ENCODE data around the gene CORT.
"Not testable (repeated sequence)": the region's sequence is repeated elsewhere in the genome, so short reads cannot be mapped to it uniquely, and the experiment has no call there.

CORT gene

DNA sequence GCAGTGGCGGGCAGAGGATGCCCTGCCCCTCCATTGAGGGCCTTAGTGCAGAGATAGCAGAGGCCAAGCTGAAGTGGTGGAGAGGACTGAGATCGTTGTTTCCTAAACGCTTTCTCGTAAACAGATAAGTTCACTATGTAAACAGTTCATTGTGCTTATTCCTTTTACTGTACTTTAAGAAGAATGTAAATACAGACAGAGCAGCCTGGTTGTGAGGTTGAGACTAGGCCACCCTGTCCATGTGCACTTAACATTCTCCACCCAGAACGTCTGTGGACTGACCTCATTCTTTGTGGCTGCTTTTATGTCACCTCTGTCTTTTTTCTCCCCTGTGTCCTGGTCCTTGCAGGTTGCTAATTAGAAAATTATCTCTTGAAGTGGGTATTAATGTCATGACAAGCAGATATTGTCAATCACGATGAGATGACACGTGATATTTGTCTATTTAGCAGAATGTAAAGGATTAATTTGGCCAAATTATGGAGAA is 11.1 kb upstream of the CORT start:
- no peak for DNase-seq (ENCODE audit: low spot score)

DNA sequence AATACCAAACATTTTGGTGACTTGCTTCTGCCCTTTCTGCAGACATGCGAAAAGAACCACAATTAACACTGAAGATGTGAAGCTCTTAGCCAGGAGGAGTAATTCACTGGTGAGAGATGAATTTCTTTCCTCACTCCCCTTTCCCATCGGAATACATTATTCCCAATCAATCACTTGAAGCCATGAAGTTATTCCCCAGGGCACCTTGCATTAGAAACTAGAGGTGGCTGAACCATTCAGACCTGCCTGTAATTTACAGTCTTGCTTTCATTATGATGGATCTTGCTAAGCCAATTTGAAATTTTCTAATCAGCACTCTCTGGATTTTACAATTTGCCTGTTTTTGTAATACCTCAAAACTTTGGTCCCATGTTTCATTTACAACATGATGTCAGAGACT is 9.5 kb upstream of the CORT start:
- DNase-seq (ENCODE audit: low spot score), result no peak

DNA sequence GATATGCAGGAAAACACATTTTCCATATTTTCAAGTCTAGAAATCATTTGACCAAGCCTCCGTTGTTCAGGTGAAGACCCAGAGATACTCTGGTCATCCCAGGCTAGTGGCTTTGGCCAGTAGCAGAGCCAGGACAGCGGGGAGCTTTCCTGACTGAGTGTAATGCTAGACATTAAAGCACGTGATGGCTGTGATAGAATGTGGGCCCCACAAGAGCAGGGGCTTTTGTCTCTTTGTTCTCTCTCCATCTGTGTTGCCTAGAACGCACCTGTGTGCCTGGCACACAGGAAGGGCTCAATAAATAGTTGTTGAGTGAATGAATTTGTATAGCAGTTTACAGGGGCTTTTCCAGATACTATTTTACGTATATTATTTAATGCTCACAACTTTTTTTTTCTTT is 9.0 kb upstream of the CORT start:
- no peak for DNase-seq (ENCODE audit: low spot score)

DNA sequence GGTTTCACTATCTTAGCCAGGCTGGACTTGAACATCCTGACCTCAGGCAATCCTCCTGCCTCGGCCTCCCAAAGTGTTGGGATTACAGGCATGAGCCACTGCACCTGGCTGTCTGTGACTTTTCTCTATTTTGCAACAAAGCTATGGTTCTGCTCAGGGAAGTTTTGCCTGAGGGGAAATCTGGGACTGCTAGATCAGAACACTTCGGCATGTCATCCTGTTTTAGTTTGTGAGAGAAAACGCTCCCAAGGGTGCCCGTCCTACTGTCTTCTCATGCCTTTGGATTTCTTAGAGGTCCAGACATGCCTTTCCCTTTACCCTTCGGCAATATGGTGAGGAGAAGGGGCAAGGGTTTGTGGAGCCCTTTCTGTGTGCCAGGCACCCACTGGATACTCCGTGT is 5.6 kb upstream of the CORT start:
- no peak for DNase-seq (ENCODE audit: low spot score)

DNA sequence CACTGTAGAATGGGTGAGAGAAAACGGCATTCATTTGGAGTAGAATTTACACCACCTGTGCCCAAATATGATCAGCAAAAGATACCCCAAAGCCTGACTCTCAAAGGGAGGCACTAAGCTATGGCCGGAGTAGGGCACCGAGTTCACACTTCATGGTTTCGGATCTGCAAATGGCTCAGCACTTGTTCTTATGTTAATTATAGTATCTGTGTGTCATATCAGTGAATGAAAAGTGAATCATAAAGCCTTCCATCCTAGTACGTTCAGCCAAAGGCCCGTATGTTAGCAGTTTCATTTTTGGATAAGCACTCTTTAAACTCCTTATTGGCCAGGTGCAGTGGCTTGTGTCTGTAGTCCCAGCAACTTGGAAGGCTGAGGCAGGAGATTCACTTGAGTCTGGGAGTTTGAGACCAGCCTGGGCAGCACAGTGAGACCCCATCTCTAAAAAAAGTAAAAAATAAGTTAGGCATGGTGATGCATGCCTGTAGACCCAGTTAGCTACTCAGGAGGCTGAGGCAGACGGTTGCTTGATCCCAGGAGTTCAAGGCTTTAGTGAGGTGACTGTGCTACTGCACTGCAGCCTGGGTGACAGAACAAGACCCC is 4.9 kb upstream of the CORT start:
- DNase-seq (ENCODE audit: low spot score), result no peak

DNA sequence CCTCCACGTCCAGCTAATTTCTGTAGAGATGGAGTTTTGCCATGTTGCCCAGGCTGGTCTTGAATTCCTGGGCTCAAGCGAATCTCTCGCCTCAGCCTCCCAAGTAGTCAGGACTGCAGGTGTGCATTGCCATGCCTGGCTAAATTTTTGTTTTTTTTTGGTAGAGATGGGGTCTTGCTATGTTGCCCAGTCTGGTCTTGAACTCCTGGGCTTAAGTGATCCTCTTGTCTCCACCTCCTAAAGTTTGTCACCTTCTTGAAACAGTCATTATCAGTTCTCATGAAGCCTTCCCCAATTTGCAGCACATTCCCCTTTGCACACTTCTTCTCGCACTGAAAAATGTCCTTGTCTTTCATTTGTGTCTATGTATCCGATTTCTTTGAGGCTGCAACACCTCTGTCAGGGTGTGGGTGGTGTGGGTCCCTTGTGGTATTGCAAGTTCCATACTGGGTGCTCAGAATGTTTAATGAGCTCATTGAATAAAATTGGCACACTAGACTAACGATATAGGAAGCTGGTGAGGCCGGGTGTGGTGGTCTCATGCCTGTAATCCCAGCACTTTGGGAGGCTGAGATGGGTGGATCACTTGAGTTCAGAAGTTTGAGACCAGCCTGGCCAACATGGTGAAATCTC is 2.9 kb upstream of the CORT start:
- DNase-seq (ENCODE audit: low spot score), result no peak

DNA sequence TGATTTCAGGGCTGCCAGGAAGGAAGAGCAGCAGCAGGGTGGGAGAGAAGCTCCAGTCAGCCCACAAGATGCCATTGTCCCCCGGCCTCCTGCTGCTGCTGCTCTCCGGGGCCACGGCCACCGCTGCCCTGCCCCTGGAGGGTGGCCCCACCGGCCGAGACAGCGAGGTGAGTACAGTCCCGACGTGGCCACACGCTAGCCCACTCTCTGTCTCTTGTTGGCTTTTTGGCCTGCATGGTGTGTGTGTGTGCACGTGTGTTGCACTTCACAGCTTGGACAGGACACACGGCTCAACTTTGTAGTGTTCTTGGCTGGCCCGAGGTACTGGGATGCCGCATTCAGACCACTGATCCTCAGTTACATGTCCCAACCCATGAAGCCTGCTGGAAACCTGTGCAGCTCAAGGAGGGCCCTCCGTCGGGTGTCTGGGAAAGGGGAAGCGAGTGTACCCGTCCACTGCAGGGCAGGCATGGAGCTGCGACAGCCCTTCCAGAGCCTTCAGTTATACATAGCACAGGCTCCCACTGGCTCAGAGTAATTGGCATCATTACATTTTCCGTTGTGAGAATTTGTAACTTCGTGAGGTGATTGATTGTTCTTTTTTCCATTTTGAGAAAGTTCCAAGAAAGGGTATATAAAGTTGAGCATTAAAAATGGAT is 454 bp downstream of the CORT start:
- DNase-seq (ENCODE audit: low spot score), result no peak

DNA sequence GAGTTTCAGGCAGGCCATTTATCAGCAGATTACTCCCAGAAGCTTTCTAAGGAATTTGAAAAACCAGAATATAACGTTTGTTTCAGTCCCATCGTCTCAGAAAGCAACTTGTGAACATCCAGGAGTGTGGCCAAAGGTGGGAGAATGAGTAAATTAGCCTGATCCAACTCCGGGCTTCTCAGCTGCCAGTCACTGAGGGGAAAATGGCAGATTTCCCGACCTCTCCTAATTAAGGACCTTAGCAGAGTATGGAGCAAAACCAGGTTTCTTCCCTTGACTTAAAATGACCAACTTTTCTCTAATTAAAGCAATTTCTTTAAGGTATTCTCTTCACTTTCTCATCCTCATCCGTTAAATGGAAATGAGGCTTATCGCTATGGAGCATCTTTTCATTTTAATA is 1.0 kb downstream of the CORT start:
- DNase-seq (ENCODE audit: low spot score), result no peak

DNA sequence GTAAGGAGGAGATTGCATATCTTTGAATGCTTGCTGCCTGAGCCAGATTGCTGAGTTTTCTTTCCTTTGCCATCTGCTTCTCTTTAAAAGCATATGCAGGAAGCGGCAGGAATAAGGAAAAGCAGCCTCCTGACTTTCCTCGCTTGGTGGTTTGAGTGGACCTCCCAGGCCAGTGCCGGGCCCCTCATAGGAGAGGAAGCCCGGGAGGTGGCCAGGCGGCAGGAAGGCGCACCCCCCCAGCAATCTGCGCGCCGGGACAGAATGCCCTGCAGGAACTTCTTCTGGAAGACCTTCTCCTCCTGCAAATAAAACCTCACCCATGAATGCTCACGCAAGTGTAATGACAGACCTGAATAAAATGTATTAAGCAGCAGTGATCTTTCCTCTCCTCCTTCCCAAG is 1.5 kb downstream of the CORT start:
- no peak for DNase-seq (ENCODE audit: low spot score)

DNA sequence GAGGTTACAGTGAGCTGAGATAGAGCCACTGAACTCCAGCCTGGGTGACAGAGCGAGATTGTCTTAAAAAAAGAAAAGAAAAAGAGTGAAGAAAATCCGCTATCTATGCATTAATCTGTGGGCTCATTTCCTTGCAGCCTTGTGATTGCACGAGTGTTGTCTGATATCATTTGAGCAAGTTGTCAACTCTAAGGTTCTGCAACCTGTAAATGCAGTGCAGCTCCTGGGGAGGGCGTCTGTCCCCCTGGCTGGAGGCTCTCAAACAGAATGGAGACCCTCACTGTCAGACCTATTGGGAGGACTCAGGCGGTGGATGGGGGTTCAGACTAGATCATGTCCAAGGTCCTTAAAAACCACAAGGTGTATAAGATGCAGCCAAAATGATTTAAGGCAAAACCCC is 6.2 kb downstream of the CORT start:
- DNase-seq (ENCODE audit: low spot score), result no peak

DNA sequence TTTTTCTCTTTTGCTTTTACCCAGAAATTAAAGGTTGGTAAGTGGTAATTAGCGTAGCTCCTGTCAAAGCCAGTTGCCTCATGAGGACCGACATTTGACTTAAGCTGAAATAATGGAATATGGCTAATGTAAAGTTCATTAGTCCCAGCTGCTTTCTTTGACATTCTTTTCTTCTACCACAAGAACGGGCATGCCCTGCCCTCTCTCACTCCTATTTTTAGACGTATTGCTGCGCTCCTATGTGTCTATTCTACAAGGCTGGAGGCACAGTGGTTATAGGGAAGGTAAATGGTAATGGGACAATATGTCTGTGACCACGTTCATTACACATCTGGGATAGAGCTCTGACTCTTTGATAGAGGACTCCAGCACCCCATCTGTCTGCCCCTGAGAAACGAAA is 6.8 kb downstream of the CORT start:
- DNase-seq (ENCODE audit: low spot score), result no peak

DNA sequence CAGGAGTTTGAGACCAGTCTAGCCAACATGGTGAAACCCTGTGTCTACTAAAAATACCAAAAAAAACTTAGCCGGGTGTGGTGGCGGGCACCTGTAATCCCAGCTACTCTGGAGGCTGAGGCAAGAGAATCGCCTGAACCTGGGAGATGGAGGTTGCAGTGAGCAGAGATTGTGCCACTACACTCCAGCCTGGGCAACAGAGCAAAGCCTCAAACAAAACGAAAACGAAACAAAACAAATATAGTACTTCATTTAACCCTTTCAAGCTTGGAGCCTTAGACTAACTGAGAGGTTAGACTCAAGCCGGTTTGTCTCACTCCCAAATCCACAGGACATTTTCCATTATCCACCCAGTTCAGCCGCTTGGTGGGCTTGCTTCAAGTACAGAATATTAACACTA is 7.6 kb downstream of the CORT start:
- DNase-seq (ENCODE audit: low spot score), result not testable (repeated sequence)

DNA sequence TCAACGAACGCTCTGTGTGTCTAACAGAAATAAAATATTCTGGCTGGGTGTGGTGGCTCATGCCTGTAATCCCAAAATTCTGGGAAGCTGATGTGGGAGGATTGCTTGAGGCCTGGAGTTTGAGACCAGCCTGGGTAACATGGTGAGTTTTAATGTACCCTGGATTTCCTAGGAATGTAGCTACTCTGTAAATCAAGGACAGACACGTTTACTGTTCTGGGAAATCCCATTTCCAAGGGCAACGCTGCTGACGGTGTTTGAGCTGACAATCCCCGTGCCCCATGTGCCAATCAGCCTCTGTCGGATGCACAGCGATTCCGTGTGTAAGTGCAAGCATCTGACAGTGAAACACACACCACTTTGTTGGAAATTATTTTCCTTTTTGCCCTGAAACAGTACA is 8.0 kb downstream of the CORT start:
- DNase-seq (ENCODE audit: low spot score), result no peak

DNA sequence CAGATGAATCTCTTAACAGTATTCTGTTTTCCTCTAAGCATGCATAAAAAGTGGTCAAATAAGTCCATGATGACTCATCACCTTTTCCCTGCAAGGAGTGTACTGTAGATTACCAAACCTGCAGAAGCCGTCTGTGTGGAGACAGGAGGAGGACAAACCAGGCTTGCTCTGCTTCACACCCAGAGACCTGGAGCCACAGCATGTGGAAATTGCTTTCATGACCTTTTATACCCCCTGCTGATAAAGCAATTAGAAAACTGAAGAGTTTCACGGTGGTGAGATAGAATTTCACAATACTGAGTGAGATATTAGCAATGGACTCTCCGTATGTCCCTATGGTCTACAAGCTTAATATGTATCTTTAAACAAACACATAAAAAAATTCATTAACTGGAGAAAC is 9.4 kb downstream of the CORT start:
- no peak for DNase-seq (ENCODE audit: low spot score)

DNA sequence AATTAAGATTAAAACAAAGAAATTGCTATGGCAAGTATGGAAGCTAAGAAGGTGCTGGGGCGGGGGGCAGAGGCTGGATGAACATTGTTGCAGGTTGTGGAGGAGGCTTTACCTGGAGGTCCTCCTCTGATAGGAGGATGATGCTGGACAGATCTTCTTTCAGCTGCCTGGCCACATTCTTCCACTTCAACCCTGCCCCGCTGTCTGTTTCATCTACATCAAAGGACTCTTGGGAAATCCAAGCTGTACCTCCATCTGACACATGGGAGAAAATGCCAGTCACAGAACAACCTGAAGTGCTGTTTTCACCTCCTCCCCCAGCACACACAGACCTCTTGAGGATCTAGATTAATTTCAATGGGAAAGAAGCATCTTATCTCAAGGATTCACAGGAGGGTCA is 17.2 kb downstream of the CORT start:
- DNase-seq (ENCODE audit: low spot score), result no peak

DNA sequence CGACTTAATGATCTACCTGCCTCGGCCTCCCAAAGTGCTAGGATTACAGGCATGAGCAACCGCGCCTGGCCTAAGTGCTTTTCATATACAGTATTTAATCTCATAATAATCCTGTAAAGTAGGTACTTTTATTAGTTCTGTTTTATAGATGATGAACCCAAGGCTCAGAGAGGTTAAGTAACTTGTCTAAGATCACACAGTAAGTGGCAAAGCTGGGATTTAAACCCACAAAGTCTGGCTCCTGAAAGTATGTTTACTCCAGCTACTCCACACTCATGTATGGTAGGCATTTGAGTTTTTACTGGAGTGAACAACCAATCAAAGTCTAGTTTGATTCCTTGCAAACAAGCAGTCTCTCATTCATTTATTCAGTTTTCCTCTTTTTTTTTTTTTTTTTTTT is 20.2 kb downstream of the CORT start:
- no peak for DNase-seq (ENCODE audit: low spot score)

DNA sequence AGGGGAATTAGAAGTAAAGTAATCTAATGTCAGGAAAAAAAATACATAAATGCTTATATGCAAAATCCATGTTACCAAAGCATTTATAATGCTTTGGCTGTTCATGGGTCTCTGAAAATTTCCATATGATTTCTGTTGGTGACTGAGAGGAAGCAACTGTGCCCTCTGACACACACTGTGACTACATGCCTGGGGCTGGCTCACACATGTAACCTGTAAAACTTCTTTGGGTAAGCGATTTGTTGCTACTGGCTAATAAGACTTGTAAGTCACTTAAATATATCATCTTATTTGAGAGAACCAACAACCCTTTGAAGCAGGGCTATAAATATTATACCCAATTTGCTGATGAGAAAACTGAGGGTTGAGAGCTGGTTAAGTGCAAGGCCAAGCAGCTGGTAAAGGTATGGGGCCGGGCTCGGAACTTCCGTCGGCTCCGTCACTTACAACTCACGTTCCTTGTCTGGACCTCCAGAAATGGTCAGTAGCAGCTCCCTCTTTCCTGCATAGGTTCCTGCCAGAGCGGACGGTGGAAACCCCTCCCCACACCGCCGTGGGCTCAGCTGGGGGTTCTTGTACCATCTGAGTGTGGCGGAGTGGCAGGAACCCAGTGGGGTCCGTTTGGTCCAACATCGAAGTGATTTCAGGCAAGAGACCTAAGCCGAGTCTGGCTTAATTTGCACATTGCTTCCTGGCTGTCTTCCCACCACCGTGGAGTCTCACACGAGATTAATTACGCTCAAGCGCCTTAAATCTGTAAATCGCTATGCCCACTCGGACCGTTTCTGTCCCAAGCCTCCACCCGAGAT is 21.8 kb downstream of the CORT start:
- no peak for DNase-seq (ENCODE audit: low spot score)

DNA sequence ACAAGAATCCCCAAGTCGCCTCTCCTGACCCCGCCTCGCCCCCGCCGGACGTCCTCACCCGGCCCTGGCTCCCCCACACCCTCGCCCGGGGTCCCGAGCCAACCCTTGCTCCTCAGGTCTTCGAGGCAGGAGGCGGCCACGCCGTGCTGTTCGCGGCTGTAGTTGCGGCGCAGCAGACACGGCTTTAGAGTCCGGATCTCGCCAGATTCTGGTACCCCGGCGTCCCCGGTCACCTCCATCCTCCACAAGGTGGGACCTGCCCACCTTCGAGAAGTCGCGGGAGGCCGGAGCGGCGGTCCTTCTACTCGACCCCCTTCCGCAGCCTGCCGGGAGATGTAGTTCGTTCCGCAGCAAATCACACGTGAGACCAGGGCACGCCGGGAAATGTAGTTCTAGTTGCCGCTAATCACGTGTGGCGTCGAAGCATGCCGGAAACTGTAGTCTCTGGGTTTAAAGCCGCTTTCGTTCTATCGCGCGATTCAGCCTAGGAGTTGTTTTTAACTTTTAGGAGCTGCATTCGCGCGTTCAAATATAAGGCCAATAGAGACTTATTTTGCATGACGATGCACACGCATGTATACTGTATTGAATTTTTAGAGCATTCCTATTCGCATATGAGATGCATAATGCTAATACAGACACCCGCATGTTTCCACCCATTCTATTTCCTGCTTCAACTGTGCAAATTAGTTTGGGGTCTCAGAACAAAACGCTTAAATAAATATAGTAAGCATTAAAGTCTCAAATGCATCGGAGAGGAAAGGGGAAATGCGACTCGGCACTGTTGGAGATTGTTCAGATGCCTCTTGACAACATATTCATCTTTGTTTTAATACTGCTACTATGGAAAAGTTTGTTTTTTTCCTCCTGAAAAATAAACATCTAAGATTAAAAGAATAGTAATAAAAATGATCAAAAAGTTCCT is 22.7 kb downstream of the CORT start, which contains the start of gene DFFA:
Gene DFFA, minus strand, starts transcription at position 310 of the 925 bp plus-strand sequence. Its CDS starts 71 bp downstream, at position 239.
- DNase-seq (ENCODE audit: low spot score), result peak; percentile 91

DNA sequence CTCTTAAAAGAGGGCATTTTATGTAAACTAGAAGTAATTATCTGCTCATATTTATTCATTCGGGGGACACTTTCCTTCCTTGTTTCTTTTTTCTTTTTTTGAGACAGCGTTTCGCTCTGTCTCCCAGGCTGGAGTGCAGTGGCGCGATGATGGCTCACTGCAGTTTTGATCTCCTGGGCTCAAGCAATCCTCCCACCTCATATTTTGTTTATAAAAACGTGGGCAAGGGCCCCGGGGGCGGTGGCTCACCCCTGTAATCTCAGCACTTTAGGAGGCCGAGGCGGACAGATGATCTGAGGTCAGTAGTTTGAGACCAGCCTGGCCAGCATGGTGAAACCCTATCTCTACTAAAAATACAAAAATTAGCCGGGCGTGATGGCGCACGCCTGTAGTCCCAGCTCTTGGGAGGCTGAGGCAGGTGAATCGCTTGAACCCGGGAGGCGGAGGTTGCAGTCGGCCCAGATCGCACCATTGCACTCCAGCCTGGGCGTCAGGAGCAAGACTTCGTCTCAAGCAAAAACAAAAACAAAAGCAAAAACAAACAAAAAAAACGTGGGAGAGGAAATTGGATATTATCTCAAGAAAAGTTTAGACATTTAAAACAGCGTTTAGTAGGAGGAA is 23.4 kb downstream of the CORT start:
- no peak for DNase-seq (ENCODE audit: low spot score)

DNA sequence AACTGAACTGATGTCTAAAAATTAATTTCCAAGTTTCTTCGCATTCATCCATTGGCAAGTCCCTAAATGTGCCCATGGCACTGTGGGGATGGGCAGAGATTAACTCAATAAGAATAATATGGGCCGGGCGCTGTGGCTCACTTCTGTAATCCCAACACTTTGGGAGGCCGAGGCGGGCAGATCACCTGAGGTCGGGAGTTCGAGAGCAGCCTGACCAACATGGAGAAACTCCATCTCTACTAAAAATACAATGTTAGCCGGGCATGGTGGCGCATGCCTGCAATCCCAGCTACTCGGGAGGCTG is 24.4 kb downstream of the CORT start:
- not testable (repeated sequence) for DNase-seq (ENCODE audit: low spot score)

Data from germinal center (tissue), 1 donor.